A673 (cell line): ENCODE data around the gene MRPL53. TPM values are rescaled to one million over a fixed set of nuclear protein-coding genes. Genes with fewer than 3 reads are reported as not detected.

Experiments used
- BruUV-seq: library from RNA; stranded (reverse); fragments of 400-500 nt; replicated peaks from 2 replicates; lab custom pipeline; 2021; lab: Mats Ljungman, UMichigan
- CTCF ChIA-PET: fragments of 300-600 bp; sonication (Branson Sonifier 250); formaldehyde crosslinking; loops from one replicate; lab custom pipeline; 2022; ENCODE audit warnings: antibody characterized with exemption; lab: Charles Lee
- POLR2A ChIA-PET: fragments of 300-600 bp; sonication (Branson Sonifier 250); formaldehyde crosslinking; loops from one replicate; lab custom pipeline; 2022; ENCODE audit warnings: antibody characterized with exemption; ENCODE audit not compliant: low non-redundant PET; lab: Charles Lee
- DNase-seq: peaks from one replicate; pipeline ENCODE4 v3.0.0-alpha.2; 2015; ENCODE audit warnings: low spot score
- H3K27ac ChIP-seq: fragments of 200-600 bp; sonication (generic); 2 replicates; pipeline ENCODE4 v1.5.1; 2016; ENCODE audit warnings: mixed run types, low read depth, mild to moderate bottlenecking, mixed read lengths, antibody characterized with exemption, low read length; ENCODE audit not compliant: poor library complexity, severe bottlenecking
- H3K27me3 ChIP-seq: fragments of 200-600 bp; sonication (generic); replicated peaks from 2 replicates; pipeline ENCODE4 v1.6.1; 2017; ENCODE audit warnings: mixed run types, low read depth, mild to moderate bottlenecking, mixed read lengths, antibody characterized with exemption, low read length; ENCODE audit not compliant: insufficient read depth, poor library complexity
- H3K36me3 ChIP-seq: fragments of 200-600 bp; sonication (generic); 2 replicates; pipeline ENCODE4 v1.6.1; 2016; ENCODE audit warnings: mixed run types, mild to moderate bottlenecking, mixed read lengths, antibody characterized with exemption, low read length; ENCODE audit not compliant: insufficient read depth, poor library complexity, severe bottlenecking
- H3K4me1 ChIP-seq: fragments of 200-600 bp; sonication (generic); 2 replicates; pipeline ENCODE4 v1.6.1; 2017; ENCODE audit warnings: mixed run types, mild to moderate bottlenecking, mixed read lengths, antibody characterized with exemption, low read length; ENCODE audit not compliant: insufficient read depth, poor library complexity, severe bottlenecking
- H3K4me3 ChIP-seq: fragments of 200-600 bp; sonication (generic); 2 replicates; pipeline ENCODE4 v1.5.1; 2016; ENCODE audit warnings: low read depth, mixed run types, mild to moderate bottlenecking, mixed read lengths, low read length; ENCODE audit not compliant: poor library complexity, severe bottlenecking
- H3K9me3 ChIP-seq: fragments of 200-600 bp; sonication (generic); 2 replicates; pipeline ENCODE4 v1.6.1; 2016; ENCODE audit warnings: mixed run types, low read depth, mild to moderate bottlenecking, mixed read lengths, antibody characterized with exemption, low read length; ENCODE audit not compliant: poor library complexity, severe bottlenecking
- CTCF ChIP-seq: fragments of 300-800, 200-600 bp; sonication (generic); conservative IDR thresholded peaks from 2 replicates; pipeline ENCODE4 v1.5.1; 2017; ENCODE audit warnings: low read depth, mild to moderate bottlenecking, antibody characterized with exemption, low read length, moderate library complexity, mixed read lengths
- EZH2 ChIP-seq: fragments of 200-600 bp; sonication (generic); IDR thresholded peaks from 2 replicates; pipeline ENCODE4 v1.6.1; 2017; ENCODE audit warnings: borderline replicate concordance, low read depth, mild to moderate bottlenecking, mixed read lengths, antibody characterized with exemption, low read length; ENCODE audit not compliant: poor library complexity, severe bottlenecking
- intact Hi-C: fragments of 100-400 bp; cut with micrococcal nuclease; formaldehyde crosslinking; loops from one replicate; pipeline ENCODE4 v1.10.0; 2022; ENCODE audit not compliant: unreplicated experiment
- total RNA-seq: library from RNA; stranded (reverse); gene quantifications from 2 replicates; pipeline ENCODE4 v1.2.3, GENCODE V29; 2021

The MRPL53 gene
- total RNA-seq, 1 experiment from 2014 or later: 104 TPM

GRCh38 chr2:74504591-74504990 is 32.1 kb upstream of the MRPL53 start:
- no peak for DNase-seq
- Histone ChIP-seq H3K4me1 (peaks cover 13% of the 10 kb centered on the region), H3K9me3 (no peaks in the 10 kb centered on the region), H3K36me3 (peaks cover 14% of the 10 kb centered on the region), H3K27ac (no peak overlapping the region), H3K4me3 (no peak overlapping the region), H3K27me3 (peaks cover 9% of the 10 kb centered on the region)
- BruUV-seq: no TSS peak
- CTCF ChIA-PET: no interaction called here
- POLR2A ChIA-PET: no interaction called here
- intact Hi-C loops: no loop called here
- no peak for TF ChIP-seq CTCF
- no peak for TF ChIP-seq EZH2

- ChIA-PET CTCF (no interaction called here), POLR2A (no interaction called here)
- BruUV-seq: no TSS peak
- intact Hi-C loops: no loop called here
- no peak for DNase-seq
- peaks cover 17% of the 10 kb centered on the region for H3K27me3 ChIP-seq
- H3K4me1 ChIP-seq: peaks cover 13% of the 10 kb centered on the region
- H3K4me3 ChIP-seq: no peak overlapping the region
- no peak overlapping the region for H3K27ac ChIP-seq
- peaks cover 14% of the 10 kb centered on the region for H3K36me3 ChIP-seq
- no peak for TF ChIP-seq CTCF
- TF ChIP-seq EZH2: no peak
- no peaks in the 10 kb centered on the region for H3K9me3 ChIP-seq
These were observed 31.3 kb upstream of the MRPL53 start for GRCh38 chr2:74503506-74504475.

GRCh38 chr2:74502720-74503505 is 30.4 kb upstream of the MRPL53 start:
- BruUV-seq: no TSS peak
- Histone ChIP-seq H3K4me1 (peaks cover 10% of the 10 kb centered on the region), H3K4me3 (no peak overlapping the region), H3K27me3 (peaks cover 26% of the 10 kb centered on the region), H3K36me3 (peaks cover 14% of the 10 kb centered on the region), H3K9me3 (no peaks in the 10 kb centered on the region), H3K27ac (no peak overlapping the region)
- DNase-seq: no peak
- TF ChIP-seq EZH2: no peak
- TF ChIP-seq CTCF: no peak
- POLR2A ChIA-PET: no interaction called here
- CTCF ChIA-PET: no interaction called here
- intact Hi-C loops: no loop called here
